Trophoblast cell (in vitro differentiated cells and primary cell): ENCODE results near the gene TNP2.
A peak's percentile ranks its signal among the peaks of the same experiment; 100 is the strongest.
"Not testable (repeated sequence)": the region's sequence is repeated elsewhere in the genome, so short reads cannot be mapped to it uniquely, and the experiment has no call there.

Source experiments
- DNase-seq, 2 donors: peaks; one replicate each; pipeline ENCODE4 v3.0.0-alpha.2; 2016
- H2AFZ ChIP-seq: 2 replicates; pipeline ENCODE4 v1.6.1; 2013; ENCODE audit warnings: low read length, moderate library complexity, mild to moderate bottlenecking; ENCODE audit not compliant: insufficient read depth, poor library complexity
- H2AK5ac ChIP-seq: 2 replicates; pipeline ENCODE4 v1.6.1; 2013; ENCODE audit warnings: mild to moderate bottlenecking, low read length
- H2BK120ac ChIP-seq: 2 replicates; pipeline ENCODE4 v1.6.1; 2013; ENCODE audit warnings: low read length, mild to moderate bottlenecking, moderate library complexity; ENCODE audit not compliant: insufficient read depth, poor library complexity
- H2BK12ac ChIP-seq: 2 replicates; pipeline ENCODE4 v1.6.1; 2013; ENCODE audit warnings: mild to moderate bottlenecking, low read length, moderate library complexity
- H2BK5ac ChIP-seq: 2 replicates; pipeline ENCODE4 v1.6.1; 2013; ENCODE audit warnings: low read length, low read depth, moderate library complexity, mild to moderate bottlenecking; ENCODE audit not compliant: poor library complexity
- H3K14ac ChIP-seq: 2 replicates; pipeline ENCODE4 v1.6.1; 2013; ENCODE audit warnings: mild to moderate bottlenecking, low read length
- H3K18ac ChIP-seq: 2 replicates; pipeline ENCODE4 v1.6.1; 2013; ENCODE audit warnings: mild to moderate bottlenecking, low read length
- H3K23ac ChIP-seq: 2 replicates; pipeline ENCODE4 v1.6.1; 2013; ENCODE audit warnings: low read length
- H3K27ac ChIP-seq: 2 replicates; pipeline ENCODE4 v1.5.1; 2013; ENCODE audit warnings: low read depth, mild to moderate bottlenecking, inconsistent platforms, low read length, moderate library complexity
- H3K27me3 ChIP-seq: 2 replicates; pipeline ENCODE4 v1.6.1; 2013; ENCODE audit warnings: inconsistent platforms, mild to moderate bottlenecking, low read length, moderate library complexity; ENCODE audit not compliant: insufficient read depth
- H3K36me3 ChIP-seq, 2 experiments: 1 replicate in 1 of 2; 2 replicates in 1 of 2; pipeline ENCODE4 v1.6.1; 2013; ENCODE audit warnings: low read length in 2 of 2, mild to moderate bottlenecking in 2 of 2, moderate library complexity in 1 of 2; ENCODE audit not compliant: insufficient read depth in 2 of 2, control insufficient read depth in 1 of 2
- H3K4ac ChIP-seq: 2 replicates; pipeline ENCODE4 v1.6.1; 2013; ENCODE audit warnings: low read depth, mild to moderate bottlenecking, low read length, moderate library complexity
- H3K4me1 ChIP-seq, 2 experiments: 1 replicate in 1 of 2; 2 replicates in 1 of 2; pipeline ENCODE4 v1.6.1; 2013; ENCODE audit warnings: low read length in 2 of 2, mild to moderate bottlenecking in 2 of 2, moderate library complexity in 1 of 2; ENCODE audit not compliant: insufficient read depth in 2 of 2, control insufficient read depth in 1 of 2
- H3K4me2 ChIP-seq: 2 replicates; pipeline ENCODE4 v1.6.1; 2013; ENCODE audit warnings: inconsistent platforms, mild to moderate bottlenecking, low read length, moderate library complexity
- H3K4me3 ChIP-seq: 2 replicates; pipeline ENCODE4 v1.5.1; 2013; ENCODE audit warnings: mild to moderate bottlenecking, low read depth, low read length, inconsistent platforms
- H3K79me1 ChIP-seq: one replicate; pipeline ENCODE4 v1.6.1; 2013; ENCODE audit warnings: low read length
- H3K79me2 ChIP-seq: 2 replicates; pipeline ENCODE4 v1.6.1; 2013; ENCODE audit warnings: low read length, mild to moderate bottlenecking; ENCODE audit not compliant: control insufficient read depth, insufficient read depth, poor library complexity
- H3K9ac ChIP-seq: 2 replicates; pipeline ENCODE4 v1.6.1; 2013; ENCODE audit warnings: mild to moderate bottlenecking, low read length
- H3K9me3 ChIP-seq: 2 replicates; pipeline ENCODE4 v1.6.1; 2013; ENCODE audit warnings: low read depth, mild to moderate bottlenecking, control low read depth, inconsistent platforms, low read length; ENCODE audit not compliant: insufficient read depth
- H4K12ac ChIP-seq: 2 replicates; pipeline ENCODE4 v1.6.1; 2013; ENCODE audit warnings: low read depth, mild to moderate bottlenecking, low read length, moderate library complexity
- H4K8ac ChIP-seq: 2 replicates; pipeline ENCODE4 v1.6.1; 2013; ENCODE audit warnings: low read depth, mild to moderate bottlenecking, low read length, moderate library complexity
- H4K91ac ChIP-seq: one replicate; pipeline ENCODE4 v1.6.1; 2013; ENCODE audit warnings: low read depth, mild to moderate bottlenecking, low read length, moderate library complexity
- WGBS: extraction: QIAGEN DNeasy Blood & Tissue Kit; methylation state at CpG from one replicate; pipeline ENCODE4 v1.1.7; 2013; ENCODE audit warnings: missing lambda C conversion rate; ENCODE audit not compliant: insufficient read length, insufficient coverage; ENCODE audit errors: extremely low coverage; 5-methylcytosine and 5-hydroxymethylcytosine counted together

Gene TNP2

DNA sequence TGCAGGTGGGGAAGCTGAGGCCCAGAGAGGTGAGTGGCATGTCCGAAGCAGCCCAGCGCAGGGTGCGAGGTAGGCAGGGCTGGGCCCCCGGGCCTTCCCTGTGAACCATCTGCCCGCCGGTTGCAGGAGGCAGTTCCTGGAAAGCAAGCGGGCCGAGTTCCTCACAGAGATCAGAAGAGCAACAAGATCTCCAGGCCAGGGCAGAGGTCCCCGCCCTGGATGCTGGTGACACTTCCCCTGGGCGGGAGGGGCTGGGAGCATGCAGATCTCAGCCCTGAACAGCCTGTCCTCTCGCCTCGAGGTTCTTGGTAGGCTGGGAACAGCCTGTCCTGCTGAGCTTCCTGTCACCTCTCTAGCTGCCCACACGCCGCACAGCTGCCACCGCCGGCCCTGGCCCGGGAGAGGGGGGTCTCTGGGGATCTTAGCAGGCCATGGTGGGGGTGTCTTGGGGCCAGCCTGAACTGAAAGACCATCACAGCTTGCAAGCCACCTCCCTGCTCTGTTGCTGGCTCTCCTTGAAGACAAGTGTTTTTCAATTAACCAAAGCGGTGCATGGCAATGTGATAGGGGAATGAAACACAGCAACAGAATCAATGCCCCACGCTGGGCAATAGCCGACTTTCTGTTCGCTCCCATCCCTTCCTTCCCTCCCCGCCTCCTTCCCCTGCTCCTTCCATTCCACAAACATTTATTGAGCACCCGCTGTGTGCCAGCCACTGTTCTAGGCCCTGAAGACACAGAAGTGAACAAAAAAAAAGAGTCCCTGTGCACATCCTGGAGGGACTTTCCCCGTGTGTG is 44.8 kb downstream of the TNP2 start:
- Histone ChIP-seq H3K14ac (no peak overlapping the region), H3K23ac (no peak overlapping the region), H3K79me1 (no peaks in the 10 kb centered on the region), H4K91ac (no peak overlapping the region), H3K79me2 (no peaks in the 10 kb centered on the region), H3K36me3 (no peaks in the 10 kb centered on the region), H3K9ac (no peak overlapping the region), H3K4me2 (no peak overlapping the region), H2BK5ac (no peak overlapping the region), H3K27me3 (no peaks in the 10 kb centered on the region), H3K27ac (no peak overlapping the region), H3K4me3 (no peak overlapping the region), H3K4ac (no peak overlapping the region), H2AFZ (no peak overlapping the region), H3K4me1 (no peaks in the 10 kb centered on the region), H3K9me3 (no peaks in the 10 kb centered on the region), H4K12ac (no peak overlapping the region), H4K8ac (no peak overlapping the region), H2AK5ac (no peak overlapping the region), H3K18ac (no peak overlapping the region), H2BK12ac (no peak overlapping the region), H2BK120ac (no peak overlapping the region)
- peak in 1 of 2 donors; percentile 28 for DNase-seq
- WGBS = no CpG with 5 or more reads among the region's 24 CpGs

DNA sequence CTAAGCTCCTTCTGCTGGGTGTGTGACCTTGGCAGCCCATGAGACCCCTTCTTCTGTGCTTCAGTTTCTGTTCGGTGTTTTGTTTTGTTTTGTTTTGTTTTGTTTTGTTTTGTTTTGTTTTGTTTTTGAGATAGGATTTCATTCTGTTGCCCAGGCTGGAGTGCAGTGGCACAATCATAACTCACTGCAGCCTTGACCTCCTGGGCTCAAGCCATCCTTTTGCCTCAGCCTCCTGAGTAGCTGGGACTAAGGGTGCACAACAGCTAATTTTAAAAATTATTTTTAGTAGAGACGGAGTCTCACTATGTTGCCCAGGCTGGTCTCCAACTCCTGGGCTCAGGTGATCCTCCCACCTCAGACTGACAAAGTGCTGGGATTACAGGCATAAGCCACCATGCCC is 48.6 kb downstream of the TNP2 start:
- not testable (repeated sequence) for H2AK5ac ChIP-seq, DNase-seq, H3K9me3 ChIP-seq, H4K8ac ChIP-seq, H3K4me1 ChIP-seq, H3K27me3 ChIP-seq, H3K23ac ChIP-seq, H4K12ac ChIP-seq, H3K18ac ChIP-seq, H2BK120ac ChIP-seq, H2BK5ac ChIP-seq, H2AFZ ChIP-seq, H3K4me2 ChIP-seq, H3K27ac ChIP-seq, H3K79me1 ChIP-seq, H3K4me3 ChIP-seq, H3K79me2 ChIP-seq, H2BK12ac ChIP-seq, H3K36me3 ChIP-seq, H3K14ac ChIP-seq, H4K91ac ChIP-seq, H3K4ac ChIP-seq, H3K9ac ChIP-seq
- WGBS = no CpG with 5 or more reads among the region's 2 CpGs

- H2BK120ac ChIP-seq = no peak overlapping the region
- H3K36me3 ChIP-seq = no peaks in the 10 kb centered on the region
- DNase-seq = no peak
- no peak overlapping the region for H2BK5ac ChIP-seq
- H4K8ac ChIP-seq = no peak overlapping the region
- no peak overlapping the region for H2AFZ ChIP-seq
- H3K9me3 ChIP-seq = peaks cover 5% of the 10 kb centered on the region
- H3K9ac ChIP-seq = no peak overlapping the region
- no peak overlapping the region for H3K4ac ChIP-seq
- no peak overlapping the region for H3K23ac ChIP-seq
- no peak overlapping the region for H3K14ac ChIP-seq
- H3K79me2 ChIP-seq = no peaks in the 10 kb centered on the region
- no peak overlapping the region for H4K12ac ChIP-seq
- H4K91ac ChIP-seq = no peak overlapping the region
- no peak overlapping the region for H3K27ac ChIP-seq
- H3K4me1 ChIP-seq = no peaks in the 10 kb centered on the region
- H3K79me1 ChIP-seq = no peaks in the 10 kb centered on the region
- no peak overlapping the region for H3K4me3 ChIP-seq
- no peak overlapping the region for H3K18ac ChIP-seq
- no peak overlapping the region for H2AK5ac ChIP-seq
- no CpG with 5 or more reads among the region's 4 CpGs for WGBS
- no peaks in the 10 kb centered on the region for H3K27me3 ChIP-seq
- H2BK12ac ChIP-seq = no peak overlapping the region
- no peak overlapping the region for H3K4me2 ChIP-seq
These were observed 49.9 kb downstream of the TNP2 start for GRCh38 chr16:11219178-11219577.

- Histone ChIP-seq H3K9ac (no peak overlapping the region), H3K36me3 (no peaks in the 10 kb centered on the region), H2BK12ac (no peak overlapping the region)
These were observed 50.5 kb downstream of the TNP2 start for GRCh38 chr16:11218604-11218962.

More at GRCh38 chr16:11218604-11218962, 50.5 kb downstream of the TNP2 start:
- Histone ChIP-seq H3K79me1 (no peaks in the 10 kb centered on the region), H2BK120ac (no peak overlapping the region), H4K8ac (no peak overlapping the region), H3K9me3 (peaks cover 5% of the 10 kb centered on the region), H3K4me2 (no peak overlapping the region), H3K23ac (no peak overlapping the region), H2AK5ac (no peak overlapping the region), H4K12ac (no peak overlapping the region), H3K79me2 (no peaks in the 10 kb centered on the region), H3K27me3 (no peaks in the 10 kb centered on the region), H3K4me1 (no peaks in the 10 kb centered on the region), H2AFZ (no peak overlapping the region), H3K14ac (no peak overlapping the region), H3K4ac (no peak overlapping the region), H3K4me3 (no peak overlapping the region), H2BK5ac (no peak overlapping the region), H4K91ac (no peak overlapping the region), H3K27ac (no peak overlapping the region), H3K18ac (no peak overlapping the region)
- DNase-seq = peak in 1 of 2 donors; percentile 39
- no CpG with 5 or more reads among the region's 1 CpG for WGBS
